ENCODE results near the gene SYNE4.

The SYNE4 gene

GRCh38 chr19:36026091-36026876 is 17.7 kb upstream of the SYNE4 start:
- DNase-seq (ENCODE audit: low spot score) = no peak

GRCh38 chr19:36025541-36025940 is 16.9 kb upstream of the SYNE4 start:
- DNase-seq (ENCODE audit: low spot score) = no peak

GRCh38 chr19:36023432-36023831 is 14.8 kb upstream of the SYNE4 start:
- DNase-seq (ENCODE audit: low spot score) = no peak

DNA sequence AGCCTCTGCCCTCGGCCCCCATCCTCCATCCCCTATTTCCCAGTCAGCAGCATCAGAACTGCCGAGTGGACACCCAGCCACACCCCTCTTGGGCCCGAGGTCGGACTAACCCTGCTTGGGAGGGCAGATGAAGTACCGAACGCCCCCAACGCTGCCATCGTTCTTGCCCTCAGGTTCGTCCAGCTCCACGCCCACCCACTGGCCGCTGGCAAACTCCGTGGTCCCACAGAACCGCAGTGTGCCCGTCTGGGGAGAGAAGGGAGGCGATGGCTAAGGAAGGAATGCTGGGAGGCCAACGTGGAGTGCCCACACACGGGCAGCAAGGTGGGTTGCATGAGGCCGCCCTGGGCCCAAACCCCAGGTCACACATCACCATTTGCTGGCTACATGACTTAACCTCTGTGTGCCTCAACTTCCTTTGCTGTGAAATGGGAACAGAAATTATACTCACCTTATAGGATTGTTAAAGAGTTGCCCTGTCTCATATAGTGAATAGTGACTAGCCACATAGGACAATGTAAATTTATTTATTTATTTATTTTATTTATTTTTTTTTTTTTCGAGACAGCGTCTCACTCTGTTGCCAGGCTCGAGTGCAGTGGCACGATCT is 10.6 kb upstream of the SYNE4 start:
- no peak for DNase-seq (ENCODE audit: low spot score)

DNA sequence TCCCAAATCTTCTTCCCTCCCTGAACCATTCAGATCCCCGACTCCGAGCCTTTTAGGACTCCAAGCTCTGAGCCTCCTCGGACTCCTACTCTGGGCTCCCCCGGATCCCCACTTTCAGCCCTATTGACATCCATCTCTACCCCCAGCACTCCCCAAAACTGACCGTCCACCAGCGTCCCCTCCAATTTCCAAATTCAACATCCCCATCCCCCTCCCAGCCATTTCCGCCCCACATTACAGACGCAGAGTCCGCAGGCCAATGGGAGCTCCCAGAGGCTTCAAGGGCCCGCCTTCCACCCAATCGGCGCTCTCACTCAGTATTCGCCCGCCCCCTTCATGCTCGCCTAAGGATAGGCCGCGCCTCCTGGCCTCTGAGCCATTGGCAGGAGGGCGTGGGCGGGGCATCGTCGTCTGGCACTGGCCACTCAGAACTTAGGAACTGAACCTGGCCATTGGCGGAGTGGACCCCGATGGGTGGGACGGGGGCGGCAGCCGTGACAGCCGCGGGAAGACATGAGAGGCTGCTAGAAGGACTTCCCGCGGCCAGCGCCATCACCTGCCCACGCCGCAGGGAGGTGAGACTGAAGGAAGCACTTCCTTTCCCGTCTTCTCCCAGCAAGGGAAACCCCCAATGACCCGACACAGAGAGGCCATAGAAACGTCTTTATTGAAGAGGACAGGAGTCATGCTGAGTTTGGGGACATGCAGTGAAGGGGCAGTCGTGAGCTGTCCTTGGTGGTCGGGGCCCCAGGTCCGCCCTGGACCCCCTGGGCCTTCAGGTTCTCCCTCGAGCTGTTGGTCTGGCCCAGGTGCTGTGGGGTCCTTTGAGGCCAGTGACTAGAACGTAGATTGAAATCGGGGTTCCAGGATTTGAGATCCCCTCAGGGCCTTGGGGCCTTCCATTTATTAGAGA is 5.7 kb upstream of the SYNE4 start, which contains the start of gene ALKBH6:
TSS of gene ALKBH6 (minus strand) at position 202 of the 913 bp plus-strand sequence. CDS start 816 bp downstream, outside the sequence.
- peak; percentile 98 for DNase-seq (ENCODE audit: low spot score)

- no peak for DNase-seq (ENCODE audit: low spot score)
Observed at GRCh38 chr19:36013280-36014011, 4.8 kb upstream of the SYNE4 start.

GRCh38 chr19:36010402-36010801 is 1.8 kb upstream of the SYNE4 start:
- no peak for DNase-seq (ENCODE audit: low spot score)

GRCh38 chr19:36009633-36010379 is 1.2 kb upstream of the SYNE4 start:
- DNase-seq (ENCODE audit: low spot score) = no peak

DNA sequence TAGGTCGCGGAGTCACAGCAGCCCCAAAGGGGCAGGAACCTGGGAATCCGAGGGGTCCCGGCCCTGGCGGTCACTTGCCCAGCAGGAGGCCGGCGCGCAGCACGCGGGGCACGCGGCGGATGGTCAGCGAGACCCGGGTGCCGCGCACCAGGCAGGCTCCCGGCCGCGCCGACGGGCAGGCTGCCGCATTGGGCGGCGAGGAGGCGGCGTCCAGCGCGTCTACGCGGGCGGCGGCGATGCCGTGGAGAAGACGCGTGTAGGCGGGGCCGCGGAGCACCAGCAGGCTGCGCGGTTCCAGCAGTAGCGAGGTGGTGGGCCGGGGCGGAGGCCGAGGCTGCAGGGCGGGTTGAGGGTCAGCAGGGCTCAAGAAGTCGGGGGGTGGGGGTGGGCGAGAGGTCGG is 607 bp upstream of the SYNE4 start:
- DNase-seq (ENCODE audit: low spot score) = peak; percentile 46

DNA sequence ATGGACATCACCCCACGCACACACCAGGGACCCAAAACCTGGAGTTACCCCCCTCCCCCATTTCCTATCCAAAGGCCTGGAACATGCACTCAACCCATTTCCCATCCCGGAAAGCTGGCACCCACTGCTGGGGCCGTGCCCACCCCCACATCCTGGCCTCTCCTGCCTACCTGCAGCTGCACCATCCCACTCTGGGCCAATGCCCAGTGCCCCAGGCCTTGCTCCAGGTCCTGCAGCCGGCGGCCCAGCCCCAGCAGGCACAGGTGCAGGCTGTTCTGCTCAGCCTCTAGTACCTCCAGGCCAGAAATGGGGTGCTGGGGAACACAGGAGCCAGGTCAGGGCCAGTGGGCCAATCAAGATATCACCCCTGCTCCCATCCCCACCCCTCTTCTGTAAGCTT is 1.7 kb downstream of the SYNE4 start:
- DNase-seq (ENCODE audit: low spot score) = no peak

DNA sequence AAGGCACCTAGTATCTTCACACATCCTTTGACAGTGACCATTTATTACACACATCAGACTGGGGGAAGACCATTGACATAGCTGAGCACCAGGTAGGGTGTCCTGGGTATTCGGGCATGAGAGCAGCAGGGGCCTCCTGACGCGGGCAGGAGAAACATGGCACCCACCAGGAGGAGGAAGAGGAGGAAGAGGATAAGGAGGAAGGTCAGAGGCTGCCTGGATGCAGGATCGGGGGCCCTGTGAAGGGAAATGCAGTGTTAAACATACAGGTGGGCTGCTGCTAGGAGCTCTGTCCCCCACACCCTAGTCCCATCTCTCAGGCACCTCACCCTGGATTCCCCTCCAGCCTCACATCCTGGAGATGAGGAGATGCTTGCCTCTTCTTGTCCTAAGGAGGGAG is 5.3 kb downstream of the SYNE4 start:
- no peak for DNase-seq (ENCODE audit: low spot score)

GRCh38 chr19:36001605-36002004 is 7.0 kb downstream of the SYNE4 start:
- no peak for DNase-seq (ENCODE audit: low spot score)

- no peak for DNase-seq (ENCODE audit: low spot score)
Observed at GRCh38 chr19:35996777-35997176, 11.8 kb downstream of the SYNE4 start.

GRCh38 chr19:35995048-35995993 is 13.3 kb downstream of the SYNE4 start, which contains the start of gene SDHAF1:
TSS of gene SDHAF1 (plus strand) at chr19:35995188. CDS start at chr19:35995275, 87 bp downstream.
- peak; percentile 91 for DNase-seq (ENCODE audit: low spot score)

DNA sequence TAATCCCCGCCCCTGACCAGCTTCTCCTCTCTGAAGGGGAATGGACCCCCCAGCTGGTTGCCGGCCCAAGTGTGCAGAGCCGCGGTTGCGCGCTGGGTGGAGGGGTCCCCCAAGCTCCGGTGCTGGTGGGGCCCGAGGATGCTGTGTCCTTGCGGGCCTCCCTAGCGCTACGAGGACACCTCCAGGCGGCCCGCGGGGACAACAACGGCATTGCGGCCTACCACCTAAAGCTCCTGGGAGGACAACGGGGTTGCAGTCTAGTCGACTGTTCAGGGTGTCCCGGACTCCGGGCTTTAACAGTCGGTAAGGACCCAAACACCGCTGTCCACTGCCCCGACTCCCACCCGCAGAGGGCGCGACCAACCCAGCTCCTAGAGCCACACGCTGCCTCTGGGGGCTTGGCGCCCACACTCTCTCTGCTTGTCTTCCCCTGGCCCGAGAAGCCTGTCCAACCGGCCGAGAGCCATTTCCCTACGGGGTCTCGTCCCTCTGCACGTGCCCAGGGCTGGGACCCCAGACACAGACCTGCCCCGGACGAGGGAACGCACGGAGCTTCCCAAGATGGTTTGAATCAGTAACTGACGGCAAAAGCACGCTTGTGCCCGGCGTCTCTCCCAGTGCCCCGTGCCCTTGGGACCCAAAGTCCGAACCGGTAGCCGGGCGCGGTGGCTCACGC is 14.6 kb downstream of the SYNE4 start:
- DNase-seq (ENCODE audit: low spot score) = no peak

DNA sequence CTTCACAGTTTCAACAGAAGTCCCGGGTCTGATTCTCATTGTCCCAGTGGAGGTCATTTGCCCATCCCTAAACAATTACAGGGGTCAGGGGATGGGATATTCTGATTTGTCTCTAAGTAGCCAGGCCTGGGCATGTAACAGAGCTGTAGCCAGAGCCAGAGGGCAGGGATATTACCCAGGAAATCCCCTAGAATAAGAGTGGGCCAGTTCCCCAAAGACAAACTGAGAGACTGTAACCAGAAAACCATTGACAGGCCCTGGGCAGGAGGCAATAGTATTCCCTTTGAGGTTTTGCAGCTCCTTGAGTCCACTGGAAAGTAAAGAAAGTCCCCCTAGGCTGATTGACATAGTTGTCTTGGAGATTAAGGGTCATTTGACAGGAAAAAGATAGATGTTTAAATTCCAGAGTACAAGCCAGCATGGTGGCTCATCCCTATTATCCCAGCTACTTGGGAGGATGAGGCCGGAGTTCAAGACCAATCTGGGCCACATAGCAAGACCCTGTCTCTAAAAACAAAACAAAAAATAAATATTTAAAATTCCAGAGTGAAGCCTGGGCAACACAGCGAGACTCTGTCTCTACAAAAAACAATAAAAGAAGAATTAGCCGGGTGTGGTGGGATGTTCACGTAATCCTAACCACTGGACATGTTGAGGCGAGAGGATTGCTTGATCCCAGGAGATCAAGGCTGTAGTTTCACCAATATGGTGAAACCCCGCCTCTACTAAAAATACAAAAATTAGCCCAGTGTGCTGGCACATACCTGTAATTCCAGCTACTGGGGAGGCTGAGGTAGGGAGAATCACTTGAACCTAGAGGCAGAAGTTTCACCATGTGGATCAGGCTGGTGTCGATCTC is 15.5 kb downstream of the SYNE4 start:
- DNase-seq (ENCODE audit: low spot score) = no peak

GRCh38 chr19:35991731-35992450 is 16.7 kb downstream of the SYNE4 start:
- no peak for DNase-seq (ENCODE audit: low spot score)
